ENCODE data around the gene CALCOCO2.
"Not testable (repeated sequence)": the region's sequence is repeated elsewhere in the genome, so short reads cannot be mapped to it uniquely, and the experiment has no call there.

GRCh38 chr17:48796163-48796522, 34.7 kb upstream of the CALCOCO2 start:
- TF ChIP-seq, protein P1, sequence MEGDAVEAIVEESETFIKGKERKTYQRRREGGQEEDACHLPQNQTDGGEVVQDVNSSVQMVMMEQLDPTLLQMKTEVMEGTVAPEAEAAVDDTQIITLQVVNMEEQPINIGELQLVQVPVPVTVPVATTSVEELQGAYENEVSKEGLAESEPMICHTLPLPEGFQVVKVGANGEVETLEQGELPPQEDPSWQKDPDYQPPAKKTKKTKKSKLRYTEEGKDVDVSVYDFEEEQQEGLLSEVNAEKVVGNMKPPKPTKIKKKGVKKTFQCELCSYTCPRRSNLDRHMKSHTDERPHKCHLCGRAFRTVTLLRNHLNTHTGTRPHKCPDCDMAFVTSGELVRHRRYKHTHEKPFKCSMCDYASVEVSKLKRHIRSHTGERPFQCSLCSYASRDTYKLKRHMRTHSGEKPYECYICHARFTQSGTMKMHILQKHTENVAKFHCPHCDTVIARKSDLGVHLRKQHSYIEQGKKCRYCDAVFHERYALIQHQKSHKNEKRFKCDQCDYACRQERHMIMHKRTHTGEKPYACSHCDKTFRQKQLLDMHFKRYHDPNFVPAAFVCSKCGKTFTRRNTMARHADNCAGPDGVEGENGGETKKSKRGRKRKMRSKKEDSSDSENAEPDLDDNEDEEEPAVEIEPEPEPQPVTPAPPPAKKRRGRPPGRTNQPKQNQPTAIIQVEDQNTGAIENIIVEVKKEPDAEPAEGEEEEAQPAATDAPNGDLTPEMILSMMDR (IDR thresholded peaks at IDR 0.05) = not testable (repeated sequence)
- not testable (repeated sequence) for TF ChIP-seq POLR2A (IDR thresholded peaks at IDR 0.05)

Measured in heart left ventricle (tissue), 13 donors.